ENCODE results near the gene PRKG1. TPM values are rescaled to one million over a fixed set of nuclear protein-coding genes. Genes with fewer than 3 reads are reported as not detected.

The PRKG1 gene
- polyA plus RNA-seq, 1 donor (not counting 4 experiments of a cell fraction or from before 2014, with no cell fraction given), result 0.24 TPM

- no peak overlapping the region for H3K9ac ChIP-seq (ENCODE audit: control insufficient read depth, extremely low read depth, insufficient read depth, low read length)
- no peaks in the 10 kb centered on the region for H3K36me3 ChIP-seq (ENCODE audit: control insufficient read depth in 2 of 2, extremely low read depth in 1 of 2, insufficient read depth in 2 of 2, low read length in 2 of 2)
- H3K27me3 ChIP-seq (ENCODE audit: control insufficient read depth, extremely low read depth, insufficient read depth, low read length), result no peaks in the 10 kb centered on the region
- H3K27ac ChIP-seq (ENCODE audit: control insufficient read depth, insufficient read depth, low read length), result no peak overlapping the region
- FAIRE-seq (no peak), DNase-seq (ENCODE audit: low read depth, low spot score) (no peak)
- H3K4me2 ChIP-seq (ENCODE audit: control insufficient read depth, extremely low read depth, insufficient read depth, low read depth, low read length), result no peak overlapping the region
- no peaks in the 10 kb centered on the region for H3K79me2 ChIP-seq (ENCODE audit: control insufficient read depth, insufficient read depth, low read length)
- H3K4me3 ChIP-seq (ENCODE audit: control insufficient read depth in 2 of 3, extremely low read depth in 1 of 3, insufficient read depth in 2 of 3, low read depth in 1 of 3, low read length in 3 of 3), result no peak overlapping the region
- H2AFZ ChIP-seq (ENCODE audit: control insufficient read depth, low read length), result no peak overlapping the region
- H4K20me1 ChIP-seq (ENCODE audit: control insufficient read depth, extremely low read depth, insufficient read depth, low read length), result no peaks in the 10 kb centered on the region
- no peak for TF ChIP-seq CTCF (optimal IDR thresholded peaks at IDR 0.05 in 1 of 3, IDR thresholded peaks at IDR 0.05 in 1 of 3, conservative IDR thresholded peaks at IDR 0.05 in 1 of 3; ENCODE audit: extremely low read depth in 1 of 3, insufficient read depth in 2 of 3, low read length in 3 of 3)
- TF ChIP-seq EZH2 (IDR thresholded peaks at IDR 0.05; ENCODE audit: low read length), result no peak
- no peaks in the 10 kb centered on the region for H3K4me1 ChIP-seq (ENCODE audit: control insufficient read depth, extremely low read depth, insufficient read depth, low read length)
- dilution Hi-C loops (cut with MboI; ENCODE audit: extremely low pct_ligation_motif_present, low sequenced_read_pairs), result no loop called here
- H3K9me1 ChIP-seq (ENCODE audit: control insufficient read depth, extremely low read depth, insufficient read depth, low read length), result no peaks in the 10 kb centered on the region
- H3K9me3 ChIP-seq (ENCODE audit: control insufficient read depth, low read depth, low read length), result no peaks in the 10 kb centered on the region
These were observed 733.9 kb downstream of the PRKG1 start for GRCh38 chr10:51808187-51808586.

- Histone ChIP-seq H3K36me3 (ENCODE audit: control insufficient read depth in 2 of 2, extremely low read depth in 1 of 2, insufficient read depth in 2 of 2, low read length in 2 of 2) (no peaks in the 10 kb centered on the region), H3K9me1 (ENCODE audit: control insufficient read depth, extremely low read depth, insufficient read depth, low read length) (no peaks in the 10 kb centered on the region), H3K27me3 (ENCODE audit: control insufficient read depth, extremely low read depth, insufficient read depth, low read length) (no peaks in the 10 kb centered on the region), H3K4me3 (ENCODE audit: control insufficient read depth in 2 of 3, extremely low read depth in 1 of 3, insufficient read depth in 2 of 3, low read depth in 1 of 3, low read length in 3 of 3) (no peak overlapping the region), H2AFZ (ENCODE audit: control insufficient read depth, low read length) (no peak overlapping the region), H3K27ac (ENCODE audit: control insufficient read depth, insufficient read depth, low read length) (no peak overlapping the region), H3K4me2 (ENCODE audit: control insufficient read depth, extremely low read depth, insufficient read depth, low read depth, low read length) (no peak overlapping the region), H4K20me1 (ENCODE audit: control insufficient read depth, extremely low read depth, insufficient read depth, low read length) (no peaks in the 10 kb centered on the region), H3K79me2 (ENCODE audit: control insufficient read depth, insufficient read depth, low read length) (no peaks in the 10 kb centered on the region), H3K4me1 (ENCODE audit: control insufficient read depth, extremely low read depth, insufficient read depth, low read length) (no peaks in the 10 kb centered on the region), H3K9ac (ENCODE audit: control insufficient read depth, extremely low read depth, insufficient read depth, low read length) (no peak overlapping the region), H3K9me3 (ENCODE audit: control insufficient read depth, low read depth, low read length) (no peaks in the 10 kb centered on the region)
- FAIRE-seq, result no peak
- no peak for DNase-seq (ENCODE audit: low read depth, low spot score)
- no peak for TF ChIP-seq EZH2 (IDR thresholded peaks at IDR 0.05; ENCODE audit: low read length)
- TF ChIP-seq CTCF (optimal IDR thresholded peaks at IDR 0.05 in 1 of 3, IDR thresholded peaks at IDR 0.05 in 1 of 3, conservative IDR thresholded peaks at IDR 0.05 in 1 of 3; ENCODE audit: extremely low read depth in 1 of 3, insufficient read depth in 2 of 3, low read length in 3 of 3), result no peak
- dilution Hi-C loops (cut with MboI; ENCODE audit: extremely low pct_ligation_motif_present, low sequenced_read_pairs), result no loop called here
These were observed 741.4 kb downstream of the PRKG1 start for GRCh38 chr10:51815723-51816122.

Data from keratinocyte (primary cell).